HepG2 (cell line): ENCODE data around the gene ZNF275. TPM values are rescaled to one million over a fixed set of nuclear protein-coding genes. Genes with fewer than 3 reads are reported as not detected.

Experiments
- ATAC-seq: fragments of 200-7000 bp; cut with Tn5 transposase; 3 replicates; pipeline ENCODE4 v1.9.1; 2020; ENCODE audit warnings: mild to moderate bottlenecking, moderate library complexity
- BruUV-seq: library from RNA; stranded (reverse); fragments of 400-500 nt; replicated peaks from 2 replicates; lab custom pipeline; 2021; lab: Mats Ljungman, UMichigan
- CTCF ChIA-PET: fragments of 300-600 bp; formaldehyde crosslinking; extraction: SDS; loops from one replicate; lab custom pipeline; 2021; ENCODE audit warnings: low total read pairs, inconsistent platforms, low intra/inter-chr PET ratio; lab: Yijun Ruan, JAX
- POLR2A ChIA-PET: fragments of 350-600 bp; sonication (Branson Sonifier 250); formaldehyde crosslinking; loops from one replicate; lab custom pipeline; 2020; ENCODE audit warnings: antibody characterized with exemption, inconsistent platforms; lab: Yijun Ruan, JAX
- DNase-seq: peaks from one replicate; pipeline ENCODE4 v3.0.0-alpha.2; 2015; ENCODE audit warnings: low spot score
- FAIRE-seq: peaks from 3 replicates; lab custom pipeline; 2011; peaks lifted over from hg19 to GRCh38; lab: Jason Lieb, UNC
- H2AFZ ChIP-seq: one replicate; pipeline ENCODE4 v1.6.1; 2011; ENCODE audit warnings: low read length, inconsistent platforms
- H3K27ac ChIP-seq: fragments of 300-600 bp; 3 replicates; pipeline ENCODE4 v1.8.0; 2011; ENCODE audit warnings: mixed run types, mild to moderate bottlenecking, mixed read lengths, low read length, inconsistent platforms; ENCODE audit not compliant: insufficient read depth; ENCODE audit errors: extremely low read length
- H3K27me3 ChIP-seq, 2 experiments: fragments of 200-600 bp in 1 of 2; 2 replicates in 1 of 2; 3 replicates in 1 of 2; pipeline versions ENCODE4 v1.6.0 to v1.8.0; 2011; ENCODE audit warnings: low read length in 2 of 2, mild to moderate bottlenecking in 2 of 2, moderate library complexity in 2 of 2, inconsistent platforms in 1 of 2; ENCODE audit not compliant: insufficient read depth in 2 of 2, control insufficient read depth in 1 of 2
- H3K36me3 ChIP-seq, 2 experiments: fragments of 200-600 bp in 1 of 2; replicated peaks in 1 of 2; 2 replicates in 1 of 2; 3 replicates in 1 of 2; pipeline versions ENCODE4 v1.5.1 to v1.8.0; 2011; ENCODE audit warnings: low read length in 2 of 2, inconsistent platforms in 1 of 2; ENCODE audit not compliant: insufficient read depth in 2 of 2, control insufficient read depth in 1 of 2
- H3K4me1 ChIP-seq: 2 replicates; pipeline ENCODE4 v1.5.1; 2012; ENCODE audit warnings: low read length, inconsistent platforms; ENCODE audit not compliant: insufficient read depth
- H3K4me2 ChIP-seq: 2 replicates; pipeline ENCODE4 v1.6.0; 2011; ENCODE audit warnings: low read depth, low read length, inconsistent platforms
- H3K4me3 ChIP-seq, 3 experiments: fragments of 200-600 bp in 1 of 3; sonication (generic), shearing (Covaris generic) in 1 of 3; replicated peaks in 1 of 3; 2 replicates each; pipeline ENCODE4 v1.5.1; 2011 to 2016; ENCODE audit warnings: low read length in 3 of 3, inconsistent platforms in 2 of 3, low read depth in 2 of 3, mild to moderate bottlenecking in 2 of 3, control low read depth in 1 of 3, mixed read lengths in 1 of 3; ENCODE audit not compliant: insufficient read depth in 1 of 3
- H3K79me2 ChIP-seq: one replicate; pipeline ENCODE4 v1.6.1; 2011; ENCODE audit warnings: low read length, inconsistent platforms; ENCODE audit not compliant: insufficient read depth
- H3K9ac ChIP-seq: 2 replicates; pipeline ENCODE4 v1.6.0; 2011; ENCODE audit warnings: mild to moderate bottlenecking, low read depth, low read length, inconsistent platforms; ENCODE audit not compliant: insufficient read depth
- H3K9me3 ChIP-seq: 2 replicates; pipeline ENCODE4 v1.5.1; 2012; ENCODE audit warnings: mild to moderate bottlenecking, low read length
- H4K20me1 ChIP-seq: 2 replicates; pipeline ENCODE4 v1.6.0; 2011; ENCODE audit warnings: inconsistent platforms, mild to moderate bottlenecking, low read length, moderate library complexity; ENCODE audit not compliant: insufficient read depth
- CBX2 ChIP-seq, 2 experiments: fragments of 200-600 bp in 1 of 2; sonication (generic); formaldehyde crosslinking in 1 of 2; IDR thresholded peaks; 2 replicates each; pipeline versions ENCODE4 v1.7.0 to v1.8.1; 2018 to 2022; ENCODE audit warnings: low read depth in 2 of 2, low read length in 1 of 2, mild to moderate bottlenecking in 1 of 2, missing genetic modification reagents in 1 of 2
- DR1 ChIP-seq: sonication (generic); formaldehyde crosslinking; IDR thresholded peaks from 2 replicates; pipeline ENCODE4 v1.8.0; 2021; ENCODE audit warnings: mild to moderate bottlenecking, missing genetic modification reagents, inconsistent platforms
- EP300 ChIP-seq, 3 experiments: sonication (generic) in 1 of 3; formaldehyde crosslinking in 1 of 3; IDR thresholded peaks; 2 replicates each; pipeline versions ENCODE4 v1.5.1 to v1.6.1; 2011 to 2020; ENCODE audit warnings: low read depth in 2 of 3, low read length in 2 of 3, borderline replicate concordance in 1 of 3, improper control_type of control experiment in 1 of 3, mild to moderate bottlenecking in 1 of 3, missing genetic modification reagents in 1 of 3, moderate library complexity in 1 of 3
- MYPOP ChIP-seq: sonication (generic); formaldehyde crosslinking; IDR thresholded peaks from 2 replicates; pipeline ENCODE4 v1.8.1; 2023; ENCODE audit warnings: mild to moderate bottlenecking, moderate library complexity, missing genetic modification reagents
- RFX5 ChIP-seq: IDR thresholded peaks from 2 replicates; pipeline ENCODE4 v1.6.1; 2011; ENCODE audit warnings: low read depth, low read length, improper control_type of control experiment
- RNF2 ChIP-seq: fragments of 450-650 bp; conservative IDR thresholded peaks from 2 replicates; pipeline ENCODE4 v1.6.1; 2016; ENCODE audit warnings: low read depth
- SSRP1 ChIP-seq: IDR thresholded peaks from 2 replicates; pipeline ENCODE4 v1.6.1; 2016; ENCODE audit warnings: control low read depth
- THYN1 ChIP-seq: sonication (generic); formaldehyde crosslinking; IDR thresholded peaks from 2 replicates; pipeline ENCODE4 v1.8.1; 2023; ENCODE audit warnings: low read depth, mild to moderate bottlenecking, moderate library complexity, missing genetic modification reagents, borderline replicate concordance
- ZNF121 ChIP-seq: sonication (generic); formaldehyde crosslinking; IDR thresholded peaks from 2 replicates; pipeline ENCODE4 v1.5.0; 2020; ENCODE audit warnings: mild to moderate bottlenecking, missing genetic modification reagents
- ZNF138 ChIP-seq: sonication (generic); formaldehyde crosslinking; IDR thresholded peaks from 2 replicates; pipeline ENCODE4 v1.5.0; 2020; ENCODE audit warnings: mild to moderate bottlenecking, low read depth, missing genetic modification reagents
- ZNF17 ChIP-seq: sonication (generic); formaldehyde crosslinking; IDR thresholded peaks from 2 replicates; pipeline ENCODE4 v1.5.0; 2020; ENCODE audit warnings: mild to moderate bottlenecking, missing genetic modification reagents
- ZNF317 ChIP-seq: sonication (generic); formaldehyde crosslinking; IDR thresholded peaks from 2 replicates; pipeline ENCODE4 v1.5.0; 2020; ENCODE audit warnings: mild to moderate bottlenecking, missing genetic modification reagents
- ZNF556 ChIP-seq: sonication (generic); formaldehyde crosslinking; IDR thresholded peaks from 2 replicates; pipeline ENCODE4 v1.4.0; 2020; ENCODE audit warnings: mild to moderate bottlenecking, missing genetic modification reagents, borderline replicate concordance
- ZNF589 ChIP-seq: sonication (generic); formaldehyde crosslinking; conservative IDR thresholded peaks from 2 replicates; pipeline ENCODE4 v1.8.0; 2022; ENCODE audit warnings: mild to moderate bottlenecking, moderate library complexity, missing genetic modification reagents
- ZNF772 ChIP-seq: sonication (generic); formaldehyde crosslinking; IDR thresholded peaks from 2 replicates; pipeline ENCODE4 v1.5.0; 2020; ENCODE audit warnings: mild to moderate bottlenecking, missing genetic modification reagents
- WGBS: methylation state at CpG from one replicate; pipeline ENCODE4 v1.1.6; 2017; ENCODE audit warnings: low lambda C conversion rate; 5-methylcytosine and 5-hydroxymethylcytosine counted together
- in situ Hi-C: cut with HindIII; loops from 2 replicates; pipeline ENCODE4 v1.10.0; 2017; ENCODE audit warnings: low pct_unique_long_range_greater_than_20kb; ENCODE audit not compliant: extremely low pct_ligation_motif_present
- intact Hi-C: fragments of 100-400 bp; cut with micrococcal nuclease; formaldehyde crosslinking; loops from one replicate; pipeline ENCODE4 v1.10.0; 2022; ENCODE audit not compliant: unreplicated experiment
- polyA plus RNA-seq, 8 experiments: library from polyadenylated mRNA; depleted of rRNA in 3 of 8; stranded (reverse) in 7 of 8; unstranded in 1 of 8; fragments of >200 nt; fragmentation: Illumina TruSeq in 4 of 8; extraction: Trizol in 4 of 8; gene quantifications; 2 replicates each; pipeline versions ENCODE4 v1.2.1 to v1.2.3, GENCODE V29; 2011 to 2016; ENCODE audit warnings: low read depth in 4 of 8, missing spikeins in 1 of 8, mixed read lengths in 1 of 8; ENCODE audit not compliant: insufficient read depth in 1 of 8
- total RNA-seq, 5 experiments: library from RNA; depleted of rRNA; stranded (reverse); fragments of >200 nt; fragmentation: Illumina TruSeq; extraction: Trizol; gene quantifications; 2 replicates each; pipeline ENCODE4 v1.2.3, GENCODE V29; 2016; ENCODE audit warnings: low read depth in 1 of 5
- TF ChIP-seq, protein P1 (sequence below): sonication (generic); formaldehyde crosslinking; IDR thresholded peaks from 2 replicates; pipeline ENCODE4 v1.4.0; 2020; ENCODE audit warnings: missing genetic modification reagents
- TF ChIP-seq, protein P2 (sequence below): sonication (generic); formaldehyde crosslinking; IDR thresholded peaks from 2 replicates; pipeline ENCODE4 v1.9.0; 2021; ENCODE audit warnings: missing genetic modification reagents, borderline replicate concordance

Gene ZNF275
- total and polyA plus RNA-seq, 2 of the 13 experiments (the other 11 are each of a cell fraction or from before 2014, with no cell fraction given) = 6.4 to 11.8 TPM

DNA sequence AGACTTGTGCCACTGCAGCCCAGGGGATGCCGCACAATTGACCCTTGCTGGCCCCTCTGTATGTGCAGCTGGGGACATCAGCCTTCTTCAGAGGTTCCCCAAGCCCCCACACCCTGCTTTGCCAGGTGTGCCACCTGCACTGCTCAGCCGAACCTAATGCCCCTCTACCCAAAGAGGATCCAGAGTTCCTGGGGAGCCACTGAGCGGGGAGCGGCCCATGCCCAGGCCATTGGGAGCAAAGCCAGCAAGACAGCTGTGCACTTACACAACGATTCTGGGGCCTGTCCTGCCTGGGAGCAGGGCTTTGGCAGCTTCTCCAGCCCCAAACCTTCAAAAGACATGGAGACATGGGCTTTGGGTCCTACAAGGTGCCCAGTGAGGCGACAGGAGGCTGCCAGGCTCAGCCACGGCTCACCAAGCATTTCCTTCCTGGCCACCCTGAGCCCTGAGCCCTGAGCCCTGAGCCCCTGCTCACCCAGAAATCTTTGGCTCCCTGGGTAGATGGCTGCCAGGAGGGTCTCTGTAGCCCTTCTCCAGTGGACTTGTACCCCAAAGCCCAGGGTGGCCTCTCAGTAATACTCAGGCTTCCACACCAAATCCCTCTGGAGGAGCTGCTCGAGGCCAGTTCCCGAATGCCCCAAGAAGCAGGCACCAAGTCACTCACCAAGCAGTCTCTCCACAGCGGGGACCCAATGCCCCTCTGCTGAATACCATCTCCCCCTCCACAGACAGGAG, 54.2 kb downstream of the ZNF275 start:
- CTCF ChIA-PET = no interaction called here
- no TSS peak for BruUV-seq
- no peak overlapping the region for H2AFZ ChIP-seq
- TF ChIP-seq ZNF317 = no peak
- no peak for TF ChIP-seq ZNF121 (CRISPR knock-in tag)
- TF ChIP-seq ZNF17 = no peak
- no peak for TF ChIP-seq ZNF138 (CRISPR knock-in tag)
- TF ChIP-seq, protein P1, sequence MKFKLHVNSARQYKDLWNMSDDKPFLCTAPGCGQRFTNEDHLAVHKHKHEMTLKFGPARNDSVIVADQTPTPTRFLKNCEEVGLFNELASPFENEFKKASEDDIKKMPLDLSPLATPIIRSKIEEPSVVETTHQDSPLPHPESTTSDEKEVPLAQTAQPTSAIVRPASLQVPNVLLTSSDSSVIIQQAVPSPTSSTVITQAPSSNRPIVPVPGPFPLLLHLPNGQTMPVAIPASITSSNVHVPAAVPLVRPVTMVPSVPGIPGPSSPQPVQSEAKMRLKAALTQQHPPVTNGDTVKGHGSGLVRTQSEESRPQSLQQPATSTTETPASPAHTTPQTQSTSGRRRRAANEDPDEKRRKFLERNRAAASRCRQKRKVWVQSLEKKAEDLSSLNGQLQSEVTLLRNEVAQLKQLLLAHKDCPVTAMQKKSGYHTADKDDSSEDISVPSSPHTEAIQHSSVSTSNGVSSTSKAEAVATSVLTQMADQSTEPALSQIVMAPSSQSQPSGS (CRISPR knock-in tag) = no peak
- TF ChIP-seq DR1 (CRISPR knock-in tag) = no peak
- no peak for TF ChIP-seq EP300 (IDR thresholded peaks at IDR 0.05; ENCODE audit: low read depth in 2 of 2, low read length in 2 of 2)
- no peak for TF ChIP-seq EP300 (CRISPR knock-in tag; IDR thresholded peaks at IDR 0.05; ENCODE audit: borderline replicate concordance)
- TF ChIP-seq RNF2 = no peak
- no peak for TF ChIP-seq THYN1 (CRISPR knock-in tag)
- no peak for TF ChIP-seq ZNF589 (CRISPR knock-in tag)
- no peak for TF ChIP-seq ZNF556 (CRISPR knock-in tag)
- no peak for TF ChIP-seq RFX5
- TF ChIP-seq CBX2 (IDR thresholded peaks at IDR 0.05; ENCODE audit: low read depth, low read length) = no peak
- TF ChIP-seq CBX2 (CRISPR knock-in tag; IDR thresholded peaks at IDR 0.05; ENCODE audit: low read depth) = no peak
- no peak for TF ChIP-seq MYPOP (CRISPR knock-in tag)
- TF ChIP-seq, protein P2, sequence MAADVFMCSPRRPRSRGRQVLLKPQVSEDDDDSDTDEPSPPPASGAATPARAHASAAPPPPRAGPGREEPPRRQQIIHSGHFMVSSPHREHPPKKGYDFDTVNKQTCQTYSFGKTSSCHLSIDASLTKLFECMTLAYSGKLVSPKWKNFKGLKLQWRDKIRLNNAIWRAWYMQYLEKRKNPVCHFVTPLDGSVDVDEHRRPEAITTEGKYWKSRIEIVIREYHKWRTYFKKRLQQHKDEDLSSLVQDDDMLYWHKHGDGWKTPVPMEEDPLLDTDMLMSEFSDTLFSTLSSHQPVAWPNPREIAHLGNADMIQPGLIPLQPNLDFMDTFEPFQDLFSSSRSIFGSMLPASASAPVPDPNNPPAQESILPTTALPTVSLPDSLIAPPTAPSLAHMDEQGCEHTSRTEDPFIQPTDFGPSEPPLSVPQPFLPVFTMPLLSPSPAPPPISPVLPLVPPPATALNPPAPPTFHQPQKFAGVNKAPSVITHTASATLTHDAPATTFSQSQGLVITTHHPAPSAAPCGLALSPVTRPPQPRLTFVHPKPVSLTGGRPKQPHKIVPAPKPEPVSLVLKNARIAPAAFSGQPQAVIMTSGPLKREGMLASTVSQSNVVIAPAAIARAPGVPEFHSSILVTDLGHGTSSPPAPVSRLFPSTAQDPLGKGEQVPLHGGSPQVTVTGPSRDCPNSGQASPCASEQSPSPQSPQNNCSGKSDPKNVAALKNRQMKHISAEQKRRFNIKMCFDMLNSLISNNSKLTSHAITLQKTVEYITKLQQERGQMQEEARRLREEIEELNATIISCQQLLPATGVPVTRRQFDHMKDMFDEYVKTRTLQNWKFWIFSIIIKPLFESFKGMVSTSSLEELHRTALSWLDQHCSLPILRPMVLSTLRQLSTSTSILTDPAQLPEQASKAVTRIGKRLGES (CRISPR knock-in tag) = no peak
- no peak for TF ChIP-seq ZNF772
- TF ChIP-seq SSRP1 (CRISPR knock-in tag) = no peak
- H3K9ac ChIP-seq = no peak overlapping the region
- FAIRE-seq (no peak), DNase-seq (no peak), ATAC-seq (no peak; the same call in 2 of the 3 replicates)
- no peaks in the 10 kb centered on the region for H3K27me3 ChIP-seq
- H3K4me3 ChIP-seq = no peak overlapping the region
- in situ Hi-C loops = no loop called here
- H3K9me3 ChIP-seq = no peaks in the 10 kb centered on the region
- POLR2A ChIA-PET = no interaction called here
- no CpG with 5 or more reads among the region's 10 CpGs for WGBS
- H3K36me3 ChIP-seq = no peaks in the 10 kb centered on the region
- no peaks in the 10 kb centered on the region for H3K79me2 ChIP-seq
- intact Hi-C loops = no loop called here
- H3K27ac ChIP-seq = no peak overlapping the region
- H4K20me1 ChIP-seq = no peaks in the 10 kb centered on the region
- no peak overlapping the region for H3K4me2 ChIP-seq
- no peaks in the 10 kb centered on the region for H3K4me1 ChIP-seq
